Neural cell (in vitro differentiated cells): ENCODE results near the gene MYL4. TPM values are rescaled to one million over a fixed set of nuclear protein-coding genes. Genes with fewer than 3 reads are reported as not detected.

Source experiments
- H2AFZ ChIP-seq: fragments of 200-600, 300-800 bp; sonication (generic), shearing (Covaris generic); 2 replicates; pipeline ENCODE4 v1.6.0; 2014; ENCODE audit warnings: low read depth, mild to moderate bottlenecking, antibody characterized with exemption, low read length, moderate library complexity
- H3F3A ChIP-seq: fragments of 200-600 bp; shearing (Covaris generic); 2 replicates; pipeline ENCODE4 v1.6.1; 2016; ENCODE audit warnings: mild to moderate bottlenecking, moderate library complexity, mixed read lengths, antibody characterized with exemption, low read length; ENCODE audit not compliant: insufficient read depth, poor library complexity, severe bottlenecking
- H3K27ac ChIP-seq: fragments of 200-600, 300-800 bp; sonication (generic), shearing (Covaris generic); 2 replicates; pipeline ENCODE4 v1.5.1; 2014; ENCODE audit warnings: mild to moderate bottlenecking, low read length, moderate library complexity
- H3K27me3 ChIP-seq: fragments of 300-800, 200-600 bp; sonication (generic), shearing (Covaris generic); 2 replicates; pipeline ENCODE4 v1.6.0; 2014; ENCODE audit warnings: mild to moderate bottlenecking, low read depth, low read length, moderate library complexity; ENCODE audit not compliant: insufficient read depth
- H3K36me3 ChIP-seq: fragments of 300-800, 200-600 bp; sonication (generic), shearing (Covaris generic); 2 replicates; pipeline ENCODE4 v1.5.1; 2014; ENCODE audit warnings: mild to moderate bottlenecking, antibody characterized with exemption, low read length, moderate library complexity; ENCODE audit not compliant: insufficient read depth
- H3K4me2 ChIP-seq: fragments of 300-800, 200-600 bp; sonication (generic), shearing (Covaris generic); 2 replicates; pipeline ENCODE4 v1.6.0; 2014; ENCODE audit warnings: mild to moderate bottlenecking, low read length
- H3K4me3 ChIP-seq: fragments of 300-800, 200-600 bp; sonication (generic), shearing (Covaris generic); 2 replicates; pipeline ENCODE4 v1.5.1; 2014; ENCODE audit warnings: mild to moderate bottlenecking, low read length, moderate library complexity
- H3K79me2 ChIP-seq: fragments of 200-600 bp; shearing (Covaris generic); replicated peaks from 2 replicates; pipeline ENCODE4 v1.6.0; 2014; ENCODE audit warnings: mild to moderate bottlenecking, low read length, moderate library complexity; ENCODE audit not compliant: insufficient read depth
- H3K9ac ChIP-seq: fragments of 300-800, 200-600 bp; sonication (generic), shearing (Covaris generic); 2 replicates; pipeline ENCODE4 v1.6.1; 2016; ENCODE audit warnings: mild to moderate bottlenecking, low read length, mixed read lengths
- H3K9me2 ChIP-seq: fragments of 200-600 bp; shearing (Covaris generic); 2 replicates; pipeline ENCODE4 v1.6.1; 2016; ENCODE audit warnings: mild to moderate bottlenecking, low read length, mixed read lengths; ENCODE audit not compliant: insufficient read depth
- H3K9me3 ChIP-seq: fragments of 200-600, 300-800 bp; sonication (generic), shearing (Covaris generic); 2 replicates; pipeline ENCODE4 v1.6.1; 2016; ENCODE audit warnings: mild to moderate bottlenecking, mixed run types, low read length, moderate library complexity, mixed read lengths
- H4K20me1 ChIP-seq: fragments of 200-600 bp; shearing (Covaris generic); 2 replicates; pipeline ENCODE4 v1.6.1; 2016; ENCODE audit warnings: mild to moderate bottlenecking, mixed run types; ENCODE audit not compliant: insufficient read depth
- CTCF ChIP-seq: fragments of 450-650 bp; IDR thresholded peaks from 2 replicates; pipeline ENCODE4 v1.5.1; 2014; ENCODE audit warnings: antibody characterized with exemption, mild to moderate bottlenecking, moderate library complexity; ENCODE audit not compliant: poor library complexity, severe bottlenecking
- EP300 ChIP-seq: fragments of 450-650 bp; conservative IDR thresholded peaks from 2 replicates; pipeline ENCODE4 v1.6.1; 2014; ENCODE audit warnings: antibody characterized with exemption, mild to moderate bottlenecking, moderate library complexity; ENCODE audit not compliant: poor library complexity, severe bottlenecking
- EZH2 ChIP-seq: fragments of 200-600, 300-800 bp; shearing (Covaris generic), sonication (generic); IDR thresholded peaks from 2 replicates; pipeline ENCODE4 v1.6.1; 2014; ENCODE audit warnings: antibody characterized with exemption, low read length, borderline replicate concordance, mild to moderate bottlenecking; ENCODE audit not compliant: insufficient read depth, poor library complexity, severe bottlenecking
- MXI1 ChIP-seq: fragments of 450-650 bp; conservative IDR thresholded peaks from 2 replicates; pipeline ENCODE4 v1.6.1; 2014; ENCODE audit warnings: antibody characterized with exemption, mild to moderate bottlenecking; ENCODE audit not compliant: poor library complexity, severe bottlenecking
- POLR2AphosphoS5 ChIP-seq: IDR thresholded peaks from 2 replicates; pipeline ENCODE4 v1.6.1; 2012
- RAD21 ChIP-seq: fragments of 450-650 bp; conservative IDR thresholded peaks from 2 replicates; pipeline ENCODE4 v1.6.1; 2014; ENCODE audit warnings: antibody characterized with exemption, mild to moderate bottlenecking, moderate library complexity
- SMC3 ChIP-seq: fragments of 450-650 bp; conservative IDR thresholded peaks from 2 replicates; pipeline ENCODE4 v1.6.1; 2014; ENCODE audit warnings: antibody characterized with exemption, mild to moderate bottlenecking, moderate library complexity; ENCODE audit not compliant: poor library complexity
- TAF1 ChIP-seq: IDR thresholded peaks from 2 replicates; pipeline ENCODE4 v1.6.1; 2012; ENCODE audit warnings: low read depth
- polyA plus RNA-seq: library from polyadenylated mRNA; depleted of rRNA; stranded (reverse); fragments of >200 nt; gene quantifications from 2 replicates; pipeline ENCODE4 v1.2.3, GENCODE V29; 2014
- TF ChIP-seq, protein P1 (sequence below): IDR thresholded peaks from 2 replicates; pipeline ENCODE4 v1.6.1; 2012; ENCODE audit warnings: borderline replicate concordance

The MYL4 gene
- polyA plus RNA-seq, 1 donor from 2014 or later: not detected

- no peaks in the 10 kb centered on the region for H3K27me3 ChIP-seq
- H2AFZ ChIP-seq: no peak overlapping the region
- H3F3A ChIP-seq: no peaks in the 10 kb centered on the region
- H3K27ac ChIP-seq: no peak overlapping the region
- H3K4me3 ChIP-seq: no peak overlapping the region
- no peaks in the 10 kb centered on the region for H4K20me1 ChIP-seq
- no peaks in the 10 kb centered on the region for H3K36me3 ChIP-seq
- H3K4me2 ChIP-seq: no peak overlapping the region
- TF ChIP-seq EP300 (no peak), RAD21 (no peak), CTCF (no peak), EZH2 (no peak), SMC3 (no peak), POLR2AphosphoS5 (no peak), MXI1 (no peak), TAF1 (no peak)
- TF ChIP-seq, protein P1, sequence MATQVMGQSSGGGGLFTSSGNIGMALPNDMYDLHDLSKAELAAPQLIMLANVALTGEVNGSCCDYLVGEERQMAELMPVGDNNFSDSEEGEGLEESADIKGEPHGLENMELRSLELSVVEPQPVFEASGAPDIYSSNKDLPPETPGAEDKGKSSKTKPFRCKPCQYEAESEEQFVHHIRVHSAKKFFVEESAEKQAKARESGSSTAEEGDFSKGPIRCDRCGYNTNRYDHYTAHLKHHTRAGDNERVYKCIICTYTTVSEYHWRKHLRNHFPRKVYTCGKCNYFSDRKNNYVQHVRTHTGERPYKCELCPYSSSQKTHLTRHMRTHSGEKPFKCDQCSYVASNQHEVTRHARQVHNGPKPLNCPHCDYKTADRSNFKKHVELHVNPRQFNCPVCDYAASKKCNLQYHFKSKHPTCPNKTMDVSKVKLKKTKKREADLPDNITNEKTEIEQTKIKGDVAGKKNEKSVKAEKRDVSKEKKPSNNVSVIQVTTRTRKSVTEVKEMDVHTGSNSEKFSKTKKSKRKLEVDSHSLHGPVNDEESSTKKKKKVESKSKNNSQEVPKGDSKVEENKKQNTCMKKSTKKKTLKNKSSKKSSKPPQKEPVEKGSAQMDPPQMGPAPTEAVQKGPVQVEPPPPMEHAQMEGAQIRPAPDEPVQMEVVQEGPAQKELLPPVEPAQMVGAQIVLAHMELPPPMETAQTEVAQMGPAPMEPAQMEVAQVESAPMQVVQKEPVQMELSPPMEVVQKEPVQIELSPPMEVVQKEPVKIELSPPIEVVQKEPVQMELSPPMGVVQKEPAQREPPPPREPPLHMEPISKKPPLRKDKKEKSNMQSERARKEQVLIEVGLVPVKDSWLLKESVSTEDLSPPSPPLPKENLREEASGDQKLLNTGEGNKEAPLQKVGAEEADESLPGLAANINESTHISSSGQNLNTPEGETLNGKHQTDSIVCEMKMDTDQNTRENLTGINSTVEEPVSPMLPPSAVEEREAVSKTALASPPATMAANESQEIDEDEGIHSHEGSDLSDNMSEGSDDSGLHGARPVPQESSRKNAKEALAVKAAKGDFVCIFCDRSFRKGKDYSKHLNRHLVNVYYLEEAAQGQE: no peak
- H3K9me2 ChIP-seq: no peaks in the 10 kb centered on the region
- no peaks in the 10 kb centered on the region for H3K9me3 ChIP-seq
- H3K9ac ChIP-seq: no peak overlapping the region
- H3K79me2 ChIP-seq: no peaks in the 10 kb centered on the region
Measured at GRCh38 chr17:47209499-47209898, 351 bp downstream of the MYL4 start.

DNA sequence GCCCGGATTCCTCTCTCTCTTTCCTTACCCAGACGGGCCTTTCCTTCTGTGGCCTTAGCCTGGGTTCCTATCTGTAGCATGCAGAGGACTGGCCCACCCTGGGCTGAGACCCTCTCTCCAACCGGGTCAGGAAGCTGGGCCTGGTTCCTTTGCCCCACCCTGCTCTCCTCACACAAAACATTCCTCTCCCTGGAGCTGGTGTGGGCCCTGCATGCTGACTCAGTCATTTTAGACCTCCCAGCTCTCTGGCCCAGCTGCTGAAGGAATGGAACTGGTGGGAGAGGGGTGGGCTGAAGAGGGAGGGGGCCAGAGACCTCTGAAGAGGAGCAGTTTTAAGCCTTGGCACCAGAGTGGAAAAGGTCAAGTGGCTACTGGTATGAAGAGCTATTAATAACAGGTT is 957 bp downstream of the MYL4 start:
- no peaks in the 10 kb centered on the region for H3K27me3 ChIP-seq

More for the DNA sequence above, 957 bp downstream of the MYL4 start:
- H3K9ac ChIP-seq: no peak overlapping the region
- no peak overlapping the region for H2AFZ ChIP-seq
- TF ChIP-seq SMC3: no peak
- no peak for TF ChIP-seq MXI1
- TF ChIP-seq EP300: no peak
- TF ChIP-seq, protein P1: no peak
- no peak for TF ChIP-seq EZH2
- TF ChIP-seq POLR2AphosphoS5: no peak
- no peak for TF ChIP-seq CTCF
- TF ChIP-seq RAD21: no peak
- TF ChIP-seq TAF1: no peak
- H3K36me3 ChIP-seq: no peaks in the 10 kb centered on the region
- no peak overlapping the region for H3K4me3 ChIP-seq
- H3K9me3 ChIP-seq: no peaks in the 10 kb centered on the region
- no peaks in the 10 kb centered on the region for H4K20me1 ChIP-seq
- H3K9me2 ChIP-seq: no peaks in the 10 kb centered on the region
- H3K79me2 ChIP-seq: no peaks in the 10 kb centered on the region
- H3K27ac ChIP-seq: no peak overlapping the region
- no peaks in the 10 kb centered on the region for H3F3A ChIP-seq
- H3K4me2 ChIP-seq: no peak overlapping the region
